ENCODE data around the gene PPP1R2B.
"Not testable (repeated sequence)": the region's sequence is repeated elsewhere in the genome, so short reads cannot be mapped to it uniquely, and the experiment has no call there.

PPP1R2B gene

DNA sequence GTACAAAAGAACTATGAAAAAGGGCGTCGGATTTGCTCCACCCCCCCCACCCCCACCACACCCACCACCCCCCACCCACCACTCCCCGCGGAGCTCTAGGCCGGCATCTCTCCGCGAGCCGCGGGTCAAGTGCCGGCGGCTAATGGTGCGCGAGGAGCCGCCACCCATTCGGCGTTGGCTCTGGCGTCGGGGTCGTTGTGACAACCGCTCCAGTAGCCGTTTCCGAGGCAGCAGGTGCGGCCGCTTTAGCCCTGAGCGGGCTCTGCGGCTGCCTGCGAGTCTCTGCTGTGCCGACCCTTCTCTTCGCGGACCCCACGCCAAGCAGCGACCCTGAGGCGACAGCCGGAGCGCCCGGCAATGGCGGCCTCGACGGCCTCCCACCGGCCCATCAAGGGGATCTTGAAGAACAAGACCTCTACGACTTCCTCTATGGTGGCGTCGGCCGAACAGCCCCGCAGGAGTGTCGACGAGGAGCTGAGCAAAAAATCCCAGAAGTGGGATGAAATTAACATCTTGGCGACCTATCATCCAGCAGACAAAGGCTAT is at the start of gene PPP1R2B:
TSS of gene PPP1R2B (plus strand) at position 90 of the 546 bp plus-strand sequence. CDS start at position 358, 268 bp downstream.
- DNase-seq (ENCODE audit: low spot score) = no peak

DNA sequence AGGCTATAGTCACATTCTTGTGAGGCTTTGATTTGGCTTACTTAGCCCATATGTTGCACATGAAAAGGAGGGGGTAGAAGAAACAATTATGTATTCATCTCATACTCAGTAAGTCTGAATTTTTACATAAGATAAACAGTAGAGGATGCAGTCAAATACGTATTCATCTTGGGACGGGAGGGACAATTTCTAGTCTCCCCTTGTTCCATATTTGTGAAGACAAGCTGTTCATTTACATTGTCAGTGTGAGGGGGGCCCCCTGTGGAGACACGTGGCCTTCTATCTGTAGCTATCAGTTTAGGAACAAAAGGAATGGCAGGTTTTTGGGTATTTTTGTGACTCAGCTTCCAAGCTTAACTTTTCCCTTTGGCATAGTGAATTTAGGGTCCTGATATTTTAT is 49.2 kb upstream of the PPP1R2B start:
- no peak for DNase-seq (ENCODE audit: low spot score)

DNA sequence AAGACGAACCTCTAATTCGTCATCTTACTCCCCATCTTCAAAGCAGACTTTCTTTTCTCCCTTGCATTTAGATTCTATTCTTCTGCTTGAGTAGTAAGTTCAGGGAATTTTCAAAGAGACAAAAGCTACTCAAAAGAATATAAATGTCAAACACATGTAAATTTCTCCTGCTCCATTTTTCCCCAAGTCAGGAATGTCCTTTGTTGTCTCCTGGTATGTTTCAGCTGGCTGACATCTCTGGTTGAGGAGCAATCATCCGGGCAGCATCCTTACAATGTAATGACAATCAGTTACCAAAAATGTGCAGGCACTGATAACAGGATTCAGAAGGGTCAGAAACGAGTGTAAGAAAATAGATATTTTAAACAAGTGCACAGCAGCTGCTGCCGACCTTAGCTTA is 47.6 kb upstream of the PPP1R2B start:
- no peak for DNase-seq (ENCODE audit: low spot score)

DNA sequence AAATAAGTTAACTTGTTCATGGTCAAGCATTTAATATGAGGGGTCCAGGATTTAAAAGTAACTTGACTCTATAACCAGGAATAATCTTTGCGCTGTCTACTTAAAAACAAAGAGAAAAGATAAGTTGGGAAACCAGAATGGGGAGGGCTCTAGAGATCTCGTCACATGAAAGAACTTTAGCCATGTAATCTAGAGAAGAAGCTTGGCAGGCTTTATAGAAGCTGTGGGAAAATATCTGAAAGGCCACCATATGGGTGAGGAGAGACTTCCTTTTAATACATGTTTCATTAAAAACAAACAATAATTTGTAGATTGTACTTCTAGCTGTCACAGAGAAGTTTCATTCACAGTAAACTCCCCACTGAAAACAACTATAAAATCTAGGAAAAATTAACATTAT is 46.7 kb upstream of the PPP1R2B start:
- no peak for DNase-seq (ENCODE audit: low spot score)

DNA sequence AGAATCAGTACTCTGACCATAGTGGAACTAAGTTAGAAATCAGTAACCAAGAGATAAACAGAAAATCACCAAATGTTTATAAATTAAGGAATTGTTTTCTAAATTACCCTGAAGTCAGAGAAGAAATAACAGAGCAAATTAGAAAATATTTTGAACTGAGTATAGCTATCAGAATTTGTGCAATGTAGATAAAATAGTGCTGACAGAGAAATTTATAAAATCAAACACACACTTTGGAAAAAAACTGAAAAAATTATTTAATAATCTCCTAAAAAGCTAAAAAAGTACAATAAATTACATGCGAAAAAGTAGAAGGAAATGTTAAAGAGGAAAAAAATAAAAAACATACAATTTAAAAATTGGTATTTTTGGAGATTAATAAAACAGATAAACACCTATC is 37.1 kb upstream of the PPP1R2B start:
- DNase-seq (ENCODE audit: low spot score) = no peak

DNA sequence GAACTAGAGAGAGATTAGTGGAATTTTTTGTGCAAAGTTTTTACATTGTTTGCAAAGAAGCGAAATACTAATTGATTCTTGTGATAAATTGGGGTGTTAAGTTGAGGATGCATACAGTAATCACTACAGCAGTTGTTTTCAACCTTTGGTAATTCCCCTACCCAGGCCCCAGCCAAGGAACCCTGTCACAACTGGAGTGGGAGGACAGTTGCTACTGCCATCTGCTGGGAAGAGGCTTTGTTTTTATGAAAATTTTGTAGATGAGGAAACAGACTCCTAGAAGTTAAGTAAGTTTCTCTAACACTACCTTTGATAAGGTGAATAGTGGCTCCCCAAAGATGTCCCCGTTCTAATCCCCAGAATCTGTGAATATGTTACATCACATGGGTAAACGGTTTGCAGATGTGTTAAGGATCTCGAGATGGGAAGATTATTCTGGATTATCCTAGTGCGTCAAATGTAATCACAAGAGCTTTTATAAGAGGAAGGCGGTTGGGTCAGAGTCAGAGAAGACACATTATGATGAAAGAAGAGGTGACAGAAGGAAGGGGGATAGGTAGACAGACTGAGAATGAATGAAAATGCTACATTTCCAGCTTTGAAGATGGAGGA is 34.0 kb upstream of the PPP1R2B start:
- DNase-seq (ENCODE audit: low spot score) = no peak

DNA sequence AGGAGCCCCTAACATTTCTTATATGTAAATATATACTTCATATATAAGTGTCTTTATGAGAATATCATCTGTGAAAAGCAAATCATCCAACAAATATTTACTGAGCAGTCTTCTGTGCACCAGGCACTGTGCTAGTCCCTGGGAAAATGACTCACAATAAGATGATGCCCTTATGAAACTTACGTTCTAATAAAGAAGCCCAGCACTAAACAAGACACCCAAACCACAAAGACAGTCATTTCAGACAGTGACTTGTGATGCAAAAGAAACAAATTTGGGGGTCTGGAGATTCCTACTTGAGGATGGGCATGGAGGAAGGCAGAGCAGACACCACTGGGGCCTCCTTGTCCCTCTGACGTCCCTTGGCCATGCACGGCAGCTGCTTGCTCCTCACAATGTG is 30.6 kb upstream of the PPP1R2B start:
- no peak for DNase-seq (ENCODE audit: low spot score)

DNA sequence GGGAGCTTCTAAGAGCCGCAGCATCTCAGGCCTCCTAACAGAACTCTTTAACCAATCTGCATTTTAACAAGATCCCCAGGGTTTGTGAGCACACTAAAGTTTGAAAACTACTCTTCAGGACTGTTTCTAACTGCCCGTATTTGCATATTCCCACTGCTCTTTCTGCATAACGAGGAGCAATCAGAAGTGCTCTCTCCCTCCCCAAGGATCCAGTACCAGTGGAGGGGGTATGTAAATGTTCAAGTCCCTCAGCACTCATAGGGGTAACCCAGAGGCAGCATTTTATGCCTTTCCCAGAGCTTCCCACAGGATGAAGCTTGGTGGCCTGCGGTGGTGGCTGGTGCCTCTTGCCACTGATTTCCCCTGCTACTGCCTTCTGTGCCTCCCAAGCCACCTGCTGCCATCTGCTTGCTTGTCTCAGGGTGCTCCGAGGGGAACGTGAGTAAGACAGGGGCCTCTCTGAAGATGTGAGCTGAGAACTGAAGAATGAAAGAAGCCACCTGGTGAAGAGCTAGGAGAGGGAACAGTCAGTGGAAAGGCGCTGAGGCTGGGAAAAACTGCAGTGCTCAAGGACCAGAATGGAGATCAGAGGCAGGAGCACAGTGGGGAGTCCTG is 30.0 kb upstream of the PPP1R2B start:
- no peak for DNase-seq (ENCODE audit: low spot score)

DNA sequence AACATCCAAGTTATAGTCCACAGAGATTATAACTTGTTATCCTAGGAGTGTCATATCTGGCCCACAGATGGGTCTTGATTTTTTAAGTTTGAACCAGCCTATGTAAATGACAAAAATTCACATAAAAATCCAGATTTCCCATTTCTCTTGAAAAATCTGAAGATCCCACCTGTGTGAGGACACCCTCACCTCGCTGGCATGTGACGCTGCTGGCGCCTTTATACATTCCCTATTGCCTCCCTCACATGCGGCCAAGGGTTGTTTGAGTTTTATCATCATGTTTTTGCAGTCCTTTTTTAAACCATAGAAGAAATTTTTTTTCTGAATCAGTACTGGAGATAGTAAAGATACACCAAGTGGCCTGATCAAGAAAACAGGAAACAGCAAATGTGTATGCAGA is 25.9 kb upstream of the PPP1R2B start:
- no peak for DNase-seq (ENCODE audit: low spot score)

DNA sequence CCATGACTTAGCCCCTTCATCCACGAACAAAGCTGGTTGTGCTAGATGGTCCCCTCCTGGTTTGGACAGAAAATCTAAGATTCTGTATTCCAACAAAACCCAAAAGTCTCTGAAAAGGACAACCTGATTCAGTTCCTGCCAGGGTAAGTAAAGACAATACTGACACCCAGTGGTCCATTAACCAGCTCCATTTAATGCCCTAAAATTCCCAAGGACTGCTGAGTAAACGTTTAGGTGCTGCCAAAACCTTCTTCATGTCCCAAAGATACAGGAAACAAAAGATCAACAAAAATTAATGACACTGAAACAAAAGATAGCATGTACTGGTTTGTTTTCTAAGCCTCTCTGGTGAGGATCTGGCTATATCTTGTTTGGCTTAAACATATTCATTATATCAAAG is 25.3 kb upstream of the PPP1R2B start:
- DNase-seq (ENCODE audit: low spot score) = no peak

DNA sequence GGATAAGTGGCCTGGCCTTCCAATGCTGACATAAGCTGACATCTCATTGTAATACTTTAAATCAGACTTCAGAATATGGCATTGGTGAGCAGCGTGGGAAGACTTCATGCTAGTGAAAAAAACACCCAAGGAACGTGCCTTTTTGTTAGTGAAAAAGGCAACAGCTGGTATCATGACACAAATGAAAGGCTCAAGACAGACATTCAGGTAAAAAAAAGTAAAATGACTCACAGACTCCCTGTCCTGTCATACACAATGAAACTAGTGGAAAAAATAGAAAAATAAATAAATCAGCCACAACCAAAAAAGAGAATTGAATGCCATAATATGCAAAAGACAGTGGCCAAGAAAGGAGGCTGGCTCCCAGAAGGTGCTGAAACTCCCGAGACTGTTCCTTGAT is 24.4 kb upstream of the PPP1R2B start:
- DNase-seq (ENCODE audit: low spot score) = no peak

DNA sequence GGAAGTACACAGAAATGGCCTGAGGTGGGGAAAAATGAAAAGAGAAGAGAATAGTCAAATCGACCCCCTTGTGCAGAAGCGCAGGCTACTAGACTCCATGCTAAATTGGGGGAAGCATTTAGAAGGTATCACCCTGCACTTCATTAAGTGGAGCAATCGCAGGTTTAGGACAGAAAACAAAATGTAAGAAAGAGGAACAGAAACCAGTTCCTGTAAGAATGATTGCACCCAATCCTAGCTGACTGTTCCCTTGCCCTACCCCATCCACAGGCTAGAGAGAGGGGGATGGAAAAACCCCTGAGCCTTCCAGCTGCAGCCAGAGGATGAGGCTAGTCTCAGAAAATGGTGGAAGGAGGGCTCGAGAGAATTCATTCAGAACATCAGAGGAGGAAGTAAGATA is 23.9 kb upstream of the PPP1R2B start:
- DNase-seq (ENCODE audit: low spot score) = no peak

DNA sequence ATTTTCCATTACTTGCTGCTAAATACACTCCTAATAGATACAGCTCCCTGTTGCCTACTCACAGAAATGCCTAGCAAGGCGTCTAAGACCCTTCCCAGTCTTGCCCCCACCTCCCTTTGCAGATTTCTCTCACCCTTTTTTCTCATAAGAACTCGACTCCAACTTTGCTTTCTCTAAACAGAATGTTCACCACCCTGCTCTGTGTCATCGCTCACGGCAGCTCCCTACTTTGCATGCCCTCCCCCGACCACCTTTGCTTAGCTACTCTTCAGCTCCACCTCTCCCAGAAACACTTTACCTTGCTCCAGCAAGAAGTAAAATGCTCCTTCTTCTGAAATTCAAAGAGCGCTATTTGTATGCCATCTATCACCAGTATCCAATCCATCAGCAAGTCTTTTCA is 15.2 kb upstream of the PPP1R2B start:
- DNase-seq (ENCODE audit: low spot score) = no peak

DNA sequence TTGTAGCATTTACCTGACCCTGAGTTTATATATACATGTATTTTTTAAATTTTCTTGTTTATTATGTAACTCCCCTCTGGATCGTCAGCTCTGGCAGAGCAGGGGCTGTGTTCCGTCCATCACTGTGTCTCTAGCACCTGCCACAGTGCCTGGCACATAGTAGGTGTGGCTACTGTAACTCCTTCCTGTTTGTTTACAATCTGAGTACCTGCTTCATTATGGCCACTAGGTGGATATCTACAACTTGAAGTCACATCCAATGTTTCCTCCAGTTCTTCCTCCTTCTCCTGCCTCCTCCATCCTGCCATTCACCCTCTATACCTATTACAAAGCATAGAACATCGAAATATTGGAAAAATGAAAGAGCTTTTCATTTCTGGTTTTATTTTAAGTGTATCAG is 14.2 kb upstream of the PPP1R2B start:
- DNase-seq (ENCODE audit: low spot score) = no peak

DNA sequence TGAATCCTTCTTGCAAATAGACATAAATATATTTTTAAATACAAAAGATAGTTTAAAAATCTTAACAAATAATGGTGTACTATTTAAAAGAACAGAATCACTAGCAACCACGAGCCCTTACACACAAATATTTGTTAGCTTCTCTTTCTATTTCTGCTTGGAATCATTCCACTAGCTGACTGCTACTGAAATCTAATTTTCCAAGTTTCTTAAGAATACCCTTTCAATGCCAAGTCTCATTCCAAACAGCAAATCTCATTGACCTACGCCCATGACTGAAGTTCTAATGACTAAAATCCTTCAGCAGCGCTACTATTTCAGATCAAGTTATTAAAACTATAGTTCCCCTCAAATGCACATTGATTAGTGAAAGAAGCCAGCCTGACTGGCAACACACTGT is 13.2 kb upstream of the PPP1R2B start:
- no peak for DNase-seq (ENCODE audit: low spot score)

DNA sequence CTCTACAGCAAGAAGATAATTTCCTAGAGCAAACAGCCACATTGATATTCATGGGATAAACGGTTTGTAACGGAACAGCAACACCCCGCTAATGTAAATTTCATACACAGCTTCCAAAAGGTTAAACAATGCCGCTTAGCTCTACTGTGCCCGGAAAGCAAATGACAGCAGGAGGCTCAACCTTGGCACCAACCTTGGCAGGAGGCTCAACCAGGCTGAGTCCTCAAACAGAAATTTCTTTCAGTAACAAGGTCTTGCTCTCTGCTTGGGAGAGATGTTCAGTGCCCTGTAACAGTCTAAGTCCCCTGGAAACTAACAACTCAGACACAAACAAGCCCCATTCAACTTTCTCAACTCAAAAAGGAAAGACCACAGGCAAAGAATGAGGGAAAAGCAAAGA is 11.1 kb upstream of the PPP1R2B start:
- DNase-seq (ENCODE audit: low spot score) = no peak

DNA sequence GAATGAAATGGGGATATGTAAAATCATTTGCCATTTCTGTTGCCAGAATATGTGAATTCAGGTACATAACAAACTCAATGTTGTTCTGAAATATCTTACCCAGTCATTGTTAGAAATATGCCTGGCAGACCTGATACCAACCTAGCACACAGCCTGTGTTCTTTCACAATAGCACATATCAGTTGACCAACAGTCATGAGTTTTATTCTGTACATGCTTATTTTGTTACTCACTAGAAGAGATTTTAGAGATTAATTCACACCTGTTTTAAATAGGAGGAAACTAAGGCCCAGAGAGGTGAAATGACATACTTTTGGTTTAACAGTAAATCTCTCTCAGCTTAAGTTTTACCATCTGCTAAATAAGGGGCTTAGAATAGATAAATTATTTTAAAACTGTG is 8.4 kb upstream of the PPP1R2B start:
- no peak for DNase-seq (ENCODE audit: low spot score)

DNA sequence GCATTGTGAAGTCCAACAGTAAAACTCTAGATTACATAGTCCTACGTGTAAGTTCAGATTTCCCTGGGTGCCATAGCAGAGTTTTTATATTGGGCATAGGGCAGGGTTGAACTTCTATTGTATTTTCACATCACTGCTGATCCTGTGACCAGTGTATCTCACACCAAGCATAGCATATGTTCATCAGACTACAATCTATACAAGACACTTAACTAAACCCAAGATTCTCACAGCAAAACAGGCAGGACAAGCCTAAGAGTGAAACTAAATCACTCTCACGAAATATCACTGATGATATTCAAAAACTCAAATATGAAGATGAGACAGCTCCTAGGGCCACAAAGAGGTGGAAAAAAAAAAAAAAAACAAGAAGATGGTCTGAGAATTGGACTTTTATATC is 3.2 kb upstream of the PPP1R2B start:
- no peak for DNase-seq (ENCODE audit: low spot score)

DNA sequence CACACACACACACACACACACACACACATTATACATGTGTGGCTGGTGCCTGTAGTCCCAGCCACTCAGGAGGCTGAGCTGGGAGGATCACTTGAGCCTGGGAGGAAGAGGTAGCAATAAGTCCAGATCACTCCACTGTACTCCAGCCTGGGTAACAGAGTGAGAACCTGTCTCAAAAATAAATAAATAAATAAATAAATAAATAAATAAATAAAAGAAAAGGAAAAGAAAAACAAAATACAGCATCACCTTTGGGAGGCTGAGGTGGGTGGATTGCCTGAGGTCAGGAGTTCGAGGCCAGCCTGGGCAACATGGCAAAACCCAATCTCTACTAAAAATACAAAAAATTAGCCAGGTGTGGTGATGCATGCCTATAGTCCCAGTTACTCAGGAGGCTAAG is 1.6 kb upstream of the PPP1R2B start:
- not testable (repeated sequence) for DNase-seq (ENCODE audit: low spot score)

DNA sequence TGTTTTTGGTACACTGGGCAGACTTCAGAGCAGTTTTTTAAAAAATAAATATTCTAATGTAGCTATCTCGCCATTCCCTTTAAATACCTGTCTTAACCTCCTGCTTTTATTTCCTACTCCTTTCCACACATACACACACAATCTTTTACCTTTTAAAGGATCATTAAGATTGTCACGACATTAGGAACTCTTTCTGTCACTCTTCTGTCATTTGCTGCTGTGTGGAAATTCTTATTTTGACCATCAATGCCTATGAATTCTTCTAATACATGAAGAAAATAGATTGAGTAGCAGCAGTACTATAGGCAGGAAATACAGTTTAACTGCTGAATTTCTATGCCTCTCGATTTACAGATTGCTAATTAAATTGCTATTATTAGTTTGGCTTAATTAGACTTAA is 1.8 kb downstream of the PPP1R2B start:
- DNase-seq (ENCODE audit: low spot score) = no peak

DNA sequence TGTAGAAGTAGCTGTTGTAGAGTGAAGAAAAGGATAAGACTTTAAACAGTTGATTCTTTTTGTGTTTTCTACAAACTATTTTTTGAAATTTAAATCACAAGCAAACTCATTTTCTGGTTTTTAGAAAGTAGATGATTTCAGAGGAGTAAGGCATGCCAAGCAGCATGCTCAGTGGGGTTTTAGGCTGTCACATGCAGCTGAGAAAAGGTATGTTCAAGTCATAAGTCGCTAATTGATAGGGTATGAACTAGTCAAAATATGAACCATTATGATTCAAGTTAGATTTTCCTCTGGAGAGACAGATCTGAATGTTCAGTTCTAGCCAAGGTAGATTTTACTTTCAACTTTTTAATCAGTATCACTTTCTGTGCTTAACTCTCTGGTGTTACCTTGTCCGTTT is 3.0 kb downstream of the PPP1R2B start:
- DNase-seq (ENCODE audit: low spot score) = not testable (repeated sequence)

DNA sequence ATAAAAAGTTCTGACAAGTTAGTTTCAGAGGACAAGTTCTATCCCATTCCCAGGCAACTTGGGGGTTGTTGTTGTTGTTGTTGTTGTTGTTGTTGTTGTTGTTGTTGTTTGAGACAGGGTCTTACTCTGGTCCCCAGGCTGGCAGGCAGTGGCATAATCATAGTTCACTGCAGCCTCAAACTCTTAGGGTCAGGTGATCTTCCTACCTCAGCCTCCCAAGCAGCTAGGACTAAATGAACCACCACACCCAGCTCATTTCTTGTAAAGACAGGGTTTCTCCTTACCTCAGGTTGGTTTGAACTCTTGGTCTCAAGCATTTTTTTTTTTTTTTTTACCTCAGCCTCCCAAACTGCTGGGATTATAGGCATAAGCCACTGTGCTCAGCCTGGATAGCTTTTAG is 15.3 kb downstream of the PPP1R2B start:
- no peak for DNase-seq (ENCODE audit: low spot score)

DNA sequence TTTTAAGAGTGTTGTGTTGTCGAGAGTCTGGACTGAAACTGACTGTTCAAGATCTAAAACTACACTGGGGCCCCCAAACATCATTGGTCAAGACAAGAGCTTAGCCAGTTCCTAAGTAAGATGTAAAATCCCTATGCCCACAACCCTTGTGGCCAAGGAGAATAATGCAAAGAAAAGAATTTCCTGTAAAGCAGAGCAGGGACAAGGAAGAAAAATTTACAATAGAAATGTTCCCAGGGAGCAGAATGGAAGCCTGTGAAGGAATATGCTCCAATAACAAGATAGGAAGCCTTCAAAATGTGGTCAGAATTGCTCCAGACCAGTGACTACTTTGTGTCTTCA is 20.4 kb downstream of the PPP1R2B start:
- DNase-seq (ENCODE audit: low spot score) = no peak

DNA sequence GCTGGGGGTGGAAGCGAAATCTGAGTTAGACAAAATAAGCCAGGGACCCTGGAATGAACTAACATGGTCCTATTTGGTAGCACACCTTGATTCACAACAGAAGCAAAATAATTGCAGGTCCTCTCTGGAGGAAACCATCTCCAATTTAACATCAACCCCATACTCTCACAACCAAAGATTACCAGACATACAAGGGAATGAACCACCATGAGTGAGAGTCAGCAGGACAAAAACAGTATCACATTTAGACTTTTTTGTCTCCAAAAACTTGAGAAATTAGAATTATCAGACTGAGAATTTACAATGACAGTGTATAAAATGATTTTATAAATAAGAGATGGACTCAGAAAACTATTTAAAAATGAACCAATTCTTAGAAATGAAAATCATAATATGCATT is 21.1 kb downstream of the PPP1R2B start:
- DNase-seq (ENCODE audit: low spot score) = no peak
